ENCODE data around the gene TEC. TPM values are rescaled to one million over a fixed set of nuclear protein-coding genes. Genes with fewer than 3 reads are reported as not detected.

Gene TEC
- total RNA-seq, 1 experiment from 2014 or later: 4.5 TPM

DNA sequence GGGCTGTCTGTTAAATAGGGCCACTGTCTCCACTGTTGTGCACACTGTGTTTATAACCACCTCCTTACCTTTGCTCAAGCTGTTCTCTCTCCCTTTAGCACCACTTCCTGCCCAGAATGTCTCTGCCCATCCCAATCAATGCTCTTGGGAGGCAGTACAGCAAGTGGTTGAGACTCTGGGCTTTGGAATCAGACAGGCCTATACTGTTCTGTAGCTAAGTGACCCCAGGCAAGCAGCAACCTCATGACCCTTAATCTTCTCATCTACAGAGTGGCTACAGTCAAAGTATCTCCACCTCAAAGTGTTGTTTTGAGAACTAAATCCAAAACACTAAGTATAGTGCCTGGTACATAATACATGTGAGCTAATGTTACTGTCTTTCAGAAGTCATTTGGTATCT is 131.8 kb downstream of the TEC start (continued):
- no peak for TF ChIP-seq REST (IDR thresholded peaks at IDR 0.05; ENCODE audit: low read depth)
- TF ChIP-seq, protein P1, sequence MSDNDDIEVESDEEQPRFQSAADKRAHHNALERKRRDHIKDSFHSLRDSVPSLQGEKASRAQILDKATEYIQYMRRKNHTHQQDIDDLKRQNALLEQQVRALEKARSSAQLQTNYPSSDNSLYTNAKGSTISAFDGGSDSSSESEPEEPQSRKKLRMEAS (IDR thresholded peaks at IDR 0.05): no peak
- no peak for TF ChIP-seq CEBPB (IDR thresholded peaks at IDR 0.05; ENCODE audit: low read depth)
- no peak for TF ChIP-seq ATF3 (IDR thresholded peaks at IDR 0.05)
- no peak for TF ChIP-seq POLR2AphosphoS5 (IDR thresholded peaks at IDR 0.05; ENCODE audit: low read depth, low read length)
- no peak for TF ChIP-seq EZH2 (IDR thresholded peaks at IDR 0.05)
- TF ChIP-seq SP1 (IDR thresholded peaks at IDR 0.05; ENCODE audit: low read depth): no peak
- no peak for TF ChIP-seq POLR2A (IDR thresholded peaks at IDR 0.05; ENCODE audit: borderline replicate concordance, extremely low read depth, insufficient read depth, insufficient read length)
- no peak for TF ChIP-seq TCF7L2 (IDR thresholded peaks at IDR 0.05; ENCODE audit: borderline replicate concordance, extremely low read depth, insufficient read depth, insufficient read length)
- TF ChIP-seq ZFX (IDR thresholded peaks at IDR 0.05): no peak
- TF ChIP-seq EGR1 (IDR thresholded peaks at IDR 0.05; ENCODE audit: low read depth): no peak
- TF ChIP-seq FOSL1 (IDR thresholded peaks at IDR 0.05; ENCODE audit: low read depth): no peak

- ATAC-seq: no peak
- H3K4me3 ChIP-seq (replicated peaks in 1 of 2; ENCODE audit: low read depth in 1 of 2, low read length in 2 of 2): no peak within 1 kb of the TSS
- H3K36me3 ChIP-seq (ENCODE audit: control insufficient read depth in 1 of 2, insufficient read depth in 2 of 2, low read length in 2 of 2): no peaks in the 10 kb centered on the region
- no peak within 1 kb of the TSS for H3K4me2 ChIP-seq (ENCODE audit: low read length)
- RAD21 ChIA-PET (ENCODE audit: low non-redundant PET in 1 of 2, low total read pairs in 2 of 2, uncharacterized antibody in 2 of 2, unreplicated experiment in 2 of 2): no interaction called here
- no TSS peak for BruUV-seq (replicated peaks)
- no peak within 1 kb of the TSS for H2AFZ ChIP-seq (ENCODE audit: low read depth, low read length, poor library complexity, severe bottlenecking)
- no peaks in the 10 kb centered on the region for H3K27me3 ChIP-seq (ENCODE audit: insufficient read depth, low read length)
- no peaks in the 10 kb centered on the region for H3K9me2 ChIP-seq (ENCODE audit: insufficient read depth)
- CTCF ChIA-PET: no interaction called here
- no peaks in the 10 kb centered on the region for H3K79me2 ChIP-seq (ENCODE audit: insufficient read depth, low read length)
- H3K9me3 ChIP-seq (ENCODE audit: control insufficient read depth in 1 of 2, insufficient read depth in 1 of 2, low read depth in 1 of 2, low read length in 2 of 2): no peaks in the 10 kb centered on the region
- H3K4me1 ChIP-seq (ENCODE audit: control insufficient read depth in 1 of 2, insufficient read depth in 2 of 2, low read length in 2 of 2): peaks cover 10 to 13% of the 10 kb centered on the region in 2 experiments
- POLR2A ChIA-PET: no interaction called here
- no peak within 1 kb of the TSS for H3K27ac ChIP-seq (ENCODE audit: low read depth, low read length)
- no peaks in the 10 kb centered on the region for H4K20me1 ChIP-seq (ENCODE audit: insufficient read depth)
- intact Hi-C loops (cut with micrococcal nuclease): no loop called here
- DNase-seq (ENCODE audit: low read depth, low spot score): no peak
- no peak within 1 kb of the TSS for H3K9ac ChIP-seq (ENCODE audit: low read length)
- TF ChIP-seq SP1 (IDR thresholded peaks at IDR 0.05; ENCODE audit: low read depth) (no peak), REST (IDR thresholded peaks at IDR 0.05; ENCODE audit: low read depth) (no peak), JUND (IDR thresholded peaks at IDR 0.05) (no peak), ZNF274 (IDR thresholded peaks at IDR 0.05; ENCODE audit: low read depth, low read length) (no peak), ATF3 (IDR thresholded peaks at IDR 0.05) (no peak), RAD21 (IDR thresholded peaks at IDR 0.05; ENCODE audit: low read depth) (no peak), TCF7L2 (IDR thresholded peaks at IDR 0.05; ENCODE audit: borderline replicate concordance, extremely low read depth, insufficient read depth, insufficient read length) (no peak), EZH2 (IDR thresholded peaks at IDR 0.05) (no peak), SRF (IDR thresholded peaks at IDR 0.05; ENCODE audit: low read depth) (no peak), SIN3A (IDR thresholded peaks at IDR 0.05; ENCODE audit: low read depth) (no peak), CBX3 (IDR thresholded peaks at IDR 0.05; ENCODE audit: low read depth) (no peak), FOSL1 (IDR thresholded peaks at IDR 0.05; ENCODE audit: low read depth) (no peak), CEBPB (IDR thresholded peaks at IDR 0.05; ENCODE audit: low read depth) (no peak), YY1 (IDR thresholded peaks at IDR 0.05; ENCODE audit: extremely low read depth, insufficient replicate concordance, low read depth, low read length) (no peak), POLR2A (IDR thresholded peaks at IDR 0.05; ENCODE audit: borderline replicate concordance, extremely low read depth, insufficient read depth, insufficient read length) (no peak), POLR2AphosphoS5 (IDR thresholded peaks at IDR 0.05; ENCODE audit: low read depth, low read length) (no peak)
Observed at GRCh38 chr4:48134081-48134480, 135.6 kb downstream of the TEC start, which contains the start of gene TXK. Gene TXK (minus strand): TSS chr4:48134250. CDS start chr4:48134170, 80 bp downstream.
